GM12878 (cell line): ENCODE results near the gene SLCO3A1. TPM values are rescaled to one million over a fixed set of nuclear protein-coding genes. Genes with fewer than 3 reads are reported as not detected.

Experiments used
- ATAC-seq: fragments of 200-7000 bp; cut with Tn5 transposase; 3 replicates; pipeline ENCODE4 v1.9.1; 2020; ENCODE audit warnings: mild to moderate bottlenecking, moderate library complexity
- BruUV-seq: library from RNA; stranded (reverse); fragments of 400-500 nt; replicated peaks from 2 replicates; lab custom pipeline; 2021; lab: Mats Ljungman, UMichigan
- CTCF ChIA-PET: fragments of 300-600 bp; sonication (Branson Sonifier 250); formaldehyde crosslinking; extraction: SDS; loops from one replicate; lab custom pipeline; 2021; ENCODE audit warnings: inconsistent platforms; lab: Yijun Ruan, JAX
- POLR2A ChIA-PET: fragments of 350-600 bp; formaldehyde crosslinking; extraction: SDS; loops from one replicate; lab custom pipeline; 2021; ENCODE audit warnings: inconsistent platforms; lab: Charles Lee
- RAD21 ChIA-PET: fragments of 300-600 bp; sonication (Branson Sonifier 250); formaldehyde crosslinking; loops from one replicate; lab custom pipeline; 2023; ENCODE audit warnings: antibody characterized with exemption; ENCODE audit not compliant: unreplicated experiment; lab: Charles Lee
- SMC1A ChIA-PET: fragments of 300-600 bp; sonication (Branson Sonifier 250); formaldehyde crosslinking; loops from one replicate; lab custom pipeline; 2023; ENCODE audit not compliant: unreplicated experiment, uncharacterized antibody; lab: Charles Lee
- DNase-seq: peaks from one replicate; pipeline ENCODE4 v3.0.0-alpha.2; 2011; ENCODE audit warnings: low read depth, low spot score
- FAIRE-seq: peaks from 3 replicates; lab custom pipeline; 2011; peaks lifted over from hg19 to GRCh38; lab: Jason Lieb, UNC
- H2AFZ ChIP-seq: 2 replicates; pipeline ENCODE4 v1.6.0; 2011; ENCODE audit warnings: low read depth, low read length, control low read depth; ENCODE audit not compliant: control insufficient read depth
- H3K27ac ChIP-seq: 2 replicates; pipeline ENCODE4 v1.5.1; 2011; ENCODE audit warnings: control low read depth; ENCODE audit not compliant: control insufficient read depth, insufficient read depth
- H3K27me3 ChIP-seq, 2 experiments: replicated peaks in 1 of 2; 2 replicates each; pipeline versions ENCODE4 v1.6.0 to v1.6.1; 2011; ENCODE audit warnings: low read length in 1 of 2; ENCODE audit not compliant: control insufficient read depth in 2 of 2, insufficient read depth in 2 of 2
- H3K36me3 ChIP-seq, 2 experiments: 2 replicates each; pipeline ENCODE4 v1.5.1; 2011; ENCODE audit warnings: low read length in 1 of 2; ENCODE audit not compliant: control insufficient read depth in 2 of 2, insufficient read depth in 2 of 2
- H3K4me1 ChIP-seq: 2 replicates; pipeline ENCODE4 v1.6.1; 2011; ENCODE audit warnings: mild to moderate bottlenecking, low read length, moderate library complexity, mixed read lengths; ENCODE audit not compliant: control insufficient read depth, insufficient read depth
- H3K4me2 ChIP-seq: 2 replicates; pipeline ENCODE4 v1.6.0; 2011; ENCODE audit warnings: control low read depth; ENCODE audit not compliant: control insufficient read depth, insufficient read depth
- H3K4me3 ChIP-seq: fragments of 200-600 bp; sonication (generic); 2 replicates; pipeline ENCODE4 v1.5.1; 2016
- H3K79me2 ChIP-seq: 2 replicates; pipeline ENCODE4 v1.6.0; 2011; ENCODE audit warnings: low read length; ENCODE audit not compliant: control insufficient read depth, insufficient read depth
- H3K9ac ChIP-seq: 2 replicates; pipeline ENCODE4 v1.8.0; 2011; ENCODE audit warnings: low read length, control low read depth, mixed read lengths; ENCODE audit not compliant: control insufficient read depth, insufficient read depth
- H3K9me3 ChIP-seq: replicated peaks from 3 replicates; pipeline ENCODE4 v1.5.1; 2011; ENCODE audit warnings: mild to moderate bottlenecking, low read length; ENCODE audit not compliant: control insufficient read depth, insufficient read depth
- H4K20me1 ChIP-seq: 2 replicates; pipeline ENCODE4 v1.6.0; 2011; ENCODE audit not compliant: control insufficient read depth, insufficient read depth
- CREB1 ChIP-seq: IDR thresholded peaks from 2 replicates; pipeline ENCODE4 v1.6.1; 2012; ENCODE audit warnings: low read depth, mild to moderate bottlenecking, inconsistent platforms
- HDAC2 ChIP-seq: fragments of 200-600 bp; sonication (generic); IDR thresholded peaks from 2 replicates; pipeline ENCODE4 v1.6.1; 2017
- HDAC6 ChIP-seq: fragments of 200-600 bp; sonication (generic); IDR thresholded peaks from one replicate; pipeline ENCODE4 v1.8.0; 2017; ENCODE audit warnings: antibody characterized with exemption; ENCODE audit not compliant: unreplicated experiment
- HDGF ChIP-seq: fragments of 450-650 bp; IDR thresholded peaks from 2 replicates; pipeline ENCODE4 v1.6.1; 2016; ENCODE audit warnings: antibody characterized with exemption
- IKZF1 ChIP-seq: fragments of 450-650 bp; conservative IDR thresholded peaks from 2 replicates; pipeline ENCODE4 v1.6.1; 2017; ENCODE audit warnings: antibody characterized with exemption, mild to moderate bottlenecking
- IRF3 ChIP-seq: fragments of 450-650 bp; IDR thresholded peaks from 2 replicates; pipeline ENCODE4 v1.6.1; 2014; ENCODE audit warnings: mild to moderate bottlenecking
- JUNB ChIP-seq: IDR thresholded peaks from 2 replicates; pipeline ENCODE4 v1.6.1; 2016; ENCODE audit warnings: antibody characterized with exemption, mild to moderate bottlenecking
- MLLT1 ChIP-seq: fragments of 450-650 bp; IDR thresholded peaks from 2 replicates; pipeline ENCODE4 v1.6.1; 2016; ENCODE audit warnings: mild to moderate bottlenecking
- NBN ChIP-seq: fragments of 450-650 bp; IDR thresholded peaks from 2 replicates; pipeline ENCODE4 v1.6.1; 2016
- NFYB ChIP-seq: IDR thresholded peaks from 2 replicates; pipeline ENCODE4 v1.6.1; 2011; ENCODE audit warnings: low read depth, mild to moderate bottlenecking, low read length, improper control_type of control experiment, moderate library complexity; ENCODE audit not compliant: insufficient read depth
- NKRF ChIP-seq: fragments of 450-650 bp; conservative IDR thresholded peaks from 2 replicates; pipeline ENCODE4 v1.6.1; 2017; ENCODE audit warnings: mild to moderate bottlenecking, moderate library complexity
- SMAD5 ChIP-seq: IDR thresholded peaks from 2 replicates; pipeline ENCODE4 v1.6.1; 2016; ENCODE audit warnings: antibody characterized with exemption, low read depth
- SREBF1 ChIP-seq: IDR thresholded peaks from 2 replicates; pipeline ENCODE4 v1.6.1; 2012; ENCODE audit warnings: mild to moderate bottlenecking, low read length
- STAT1 ChIP-seq: fragments of 450-650 bp; conservative IDR thresholded peaks from 2 replicates; pipeline ENCODE4 v1.6.1; 2014; ENCODE audit warnings: antibody characterized with exemption, mild to moderate bottlenecking
- TARDBP ChIP-seq: IDR thresholded peaks from 2 replicates; pipeline ENCODE4 v1.6.1; 2016; ENCODE audit warnings: borderline replicate concordance
- TBL1XR1 ChIP-seq: IDR thresholded peaks from 2 replicates; pipeline ENCODE4 v1.6.1; 2012; ENCODE audit warnings: low read depth, low read length, improper control_type of control experiment
- ZNF274 ChIP-seq: IDR thresholded peaks from one replicate; pipeline ENCODE4 v1.8.0; 2011; ENCODE audit not compliant: insufficient read length, insufficient read depth
- ZZZ3 ChIP-seq: IDR thresholded peaks from 2 replicates; pipeline ENCODE4 v1.6.1; 2011; ENCODE audit warnings: low read depth; ENCODE audit not compliant: control insufficient read depth, insufficient read length
- WGBS: methylation state at CpG from one replicate; pipeline ENCODE4 v1.1.6; 2016; ENCODE audit warnings: low lambda C conversion rate; ENCODE audit not compliant: insufficient replicate concordance, insufficient coverage; ENCODE audit errors: missing lambda C conversion rate; 5-methylcytosine and 5-hydroxymethylcytosine counted together
- in situ Hi-C: fragments of 300-500 bp; cut with MboI; formaldehyde crosslinking; loops from 9 replicates; pipeline ENCODE4 v1.14.3; 2018; ENCODE audit warnings: mixed read lengths
- intact Hi-C: fragments of 100-400 bp; cut with micrococcal nuclease; formaldehyde crosslinking; loops from one replicate; pipeline ENCODE4 v1.14.2; 2022; ENCODE audit not compliant: unreplicated experiment
- polyA plus RNA-seq, 11 experiments: library from polyadenylated mRNA; depleted of rRNA in 4 of 11; unstranded in 6 of 11; stranded (reverse) in 5 of 11; fragments of >200 nt; fragmentation: Nextera tagmentation in 4 of 11; fragmentation: Illumina TruSeq in 1 of 11; extraction: Ambion mirVana in 4 of 11; extraction: Trizol in 1 of 11; gene quantifications; 1 replicate in 1 of 11; 2 replicates in 10 of 11; pipeline versions ENCODE4 v1.2.1 to v1.2.3, GENCODE V29; 2011 to 2016; ENCODE audit warnings: inconsistent platforms in 2 of 11, missing spikeins in 2 of 11, low read depth in 1 of 11
- total RNA-seq, 4 experiments: library from RNA; depleted of rRNA in 3 of 4; stranded (reverse); fragments of >200 nt in 3 of 4; fragmentation: Illumina TruSeq in 1 of 4; extraction: Trizol in 1 of 4; gene quantifications; 2 replicates each; pipeline versions ENCODE4 v1.2.1 to v1.2.3, GENCODE V29; 2013 to 2021

SLCO3A1 gene
- total and polyA plus RNA-seq, 10 of the 15 experiments (the other 5 are each of a cell fraction or from before 2014, with no cell fraction given), result 0.05 to 5.9 (median 0.31) TPM

GRCh38 chr15:91824256-91824655, 29.3 kb upstream of the SLCO3A1 start:
- Histone ChIP-seq H4K20me1 (no peaks in the 10 kb centered on the region), H3K9ac (no peak overlapping the region), H3K4me1 (no peaks in the 10 kb centered on the region), H3K36me3 (no peaks in the 10 kb centered on the region), H2AFZ (no peak overlapping the region), H3K27ac (no peak overlapping the region), H3K9me3 (no peaks in the 10 kb centered on the region; the same call in 2 of the 3 replicates), H3K27me3 (no peaks in the 10 kb centered on the region; a peak in 1 of 4 replicates), H3K79me2 (no peaks in the 10 kb centered on the region), H3K4me2 (no peak overlapping the region), H3K4me3 (no peak overlapping the region)
- WGBS, result 79% methylated on average over 3 of the region's 3 CpGs
- no peak for DNase-seq
- ChIA-PET SMC1A (no interaction called here), RAD21 (no interaction called here), POLR2A (no interaction called here), CTCF (no interaction called here)
- no peak for FAIRE-seq
- no peak for TF ChIP-seq TARDBP
- no peak for TF ChIP-seq SREBF1
- TF ChIP-seq STAT1, result no peak
- TF ChIP-seq CREB1, result no peak
- TF ChIP-seq TBL1XR1, result no peak
- TF ChIP-seq IKZF1, result no peak
- TF ChIP-seq HDGF, result no peak
- TF ChIP-seq NFYB, result no peak
- no peak for TF ChIP-seq SMAD5
- TF ChIP-seq IRF3, result no peak
- no peak for TF ChIP-seq HDAC2
- no peak for TF ChIP-seq ZZZ3
- TF ChIP-seq JUNB, result no peak
- TF ChIP-seq NKRF, result no peak
- no peak for TF ChIP-seq HDAC6
- TF ChIP-seq ZNF274, result no peak
- no peak for TF ChIP-seq MLLT1
- no peak for TF ChIP-seq NBN
- intact Hi-C loops, result no loop called here
- in situ Hi-C loops, result no loop called here
- BruUV-seq, result no TSS peak
- no peak for ATAC-seq
